ENCODE results near the gene TSPAN15.
"Not testable (repeated sequence)": the region's sequence is repeated elsewhere in the genome, so short reads cannot be mapped to it uniquely, and the experiment has no call there.

Gene TSPAN15

GRCh38 chr10:69504576-69505250 is 53.4 kb downstream of the TSPAN15 start:
- no peak for DNase-seq

GRCh38 chr10:69505636-69506318 is 54.5 kb downstream of the TSPAN15 start:
- no peak for DNase-seq

GRCh38 chr10:69506487-69506833 is 55.2 kb downstream of the TSPAN15 start:
- DNase-seq = no peak

- no peak for DNase-seq
Measured at GRCh38 chr10:69506834-69507713, 55.8 kb downstream of the TSPAN15 start.

GRCh38 chr10:69508738-69509340 is 57.6 kb downstream of the TSPAN15 start:
- DNase-seq = no peak

GRCh38 chr10:69512901-69513300 is 61.6 kb downstream of the TSPAN15 start:
- no peak for DNase-seq

GRCh38 chr10:69513617-69514016 is 62.4 kb downstream of the TSPAN15 start:
- no peak for DNase-seq

- peak in 1 of 2 experiments; percentile 62 for DNase-seq
Measured at GRCh38 chr10:69515699-69516259, 64.5 kb downstream of the TSPAN15 start.

- no peak for DNase-seq
Measured at GRCh38 chr10:69516316-69516715, 65.1 kb downstream of the TSPAN15 start.

GRCh38 chr10:69516796-69517195 is 65.5 kb downstream of the TSPAN15 start:
- no peak for DNase-seq

GRCh38 chr10:69517271-69517848 is 66.1 kb downstream of the TSPAN15 start:
- no peak for DNase-seq

GRCh38 chr10:69527961-69528360 is 76.7 kb downstream of the TSPAN15 start:
- no peak for DNase-seq

GRCh38 chr10:69533658-69534057 is 82.4 kb downstream of the TSPAN15 start:
- no peak for DNase-seq

GRCh38 chr10:69536521-69536920 is 85.3 kb downstream of the TSPAN15 start:
- not testable (repeated sequence) for DNase-seq

- no peak for DNase-seq
Measured at GRCh38 chr10:69537449-69537848, 86.2 kb downstream of the TSPAN15 start.

GRCh38 chr10:69538461-69538860 is 87.2 kb downstream of the TSPAN15 start:
- no peak for DNase-seq

- no peak for DNase-seq
Measured at GRCh38 chr10:69541463-69541862, 90.2 kb downstream of the TSPAN15 start.

- no peak for DNase-seq
Measured at GRCh38 chr10:69549959-69550358, 98.7 kb downstream of the TSPAN15 start.

- no peak for DNase-seq
Measured at GRCh38 chr10:69552268-69552667, 101.0 kb downstream of the TSPAN15 start.

GRCh38 chr10:69553328-69553727 is 102.1 kb downstream of the TSPAN15 start:
- no peak for DNase-seq

GRCh38 chr10:69554611-69555010 is 103.3 kb downstream of the TSPAN15 start:
- no peak for DNase-seq
